Right renal pelvis (tissue), 4 donors: ENCODE data around the gene MEGF11. TPM values are rescaled to one million over a fixed set of nuclear protein-coding genes. Genes with fewer than 3 reads are reported as not detected.

ENCODE experiments used
- DNase-seq, 4 donors: peaks; one replicate each; pipeline ENCODE4 v3.0.0-alpha.2; 2013; ENCODE audit warnings: low read depth in 4 of 4, low spot score in 3 of 4, missing footprints in 1 of 4
- polyA plus RNA-seq, 4 donors: library from polyadenylated mRNA; unstranded; fragments of 120-200 nt; gene quantifications; one replicate each; pipeline ENCODE4 v1.2.1, GENCODE V29; 2013; ENCODE audit not compliant: insufficient read length in 4 of 4

MEGF11 gene
- polyA plus RNA-seq, 4 donors = 2.2 to 3.8 (median 2.6) TPM

DNA sequence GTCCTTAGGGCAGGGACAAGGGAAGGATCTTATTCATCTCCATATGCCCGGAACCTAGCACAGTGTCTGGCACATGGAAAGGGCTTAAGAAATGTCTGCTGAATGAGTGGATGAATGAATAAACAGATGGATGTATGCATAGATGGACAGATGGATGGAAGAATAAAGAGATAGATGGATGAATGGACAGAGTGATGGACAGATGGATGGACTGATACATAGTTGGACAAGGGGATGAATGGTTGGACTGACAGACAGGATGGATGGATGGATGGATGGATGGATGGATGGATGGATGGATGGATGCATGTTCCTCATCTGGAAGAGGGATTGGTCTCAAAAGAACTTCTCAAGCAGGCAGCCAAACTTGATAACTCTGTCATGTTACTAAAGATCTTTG is 177.6 kb downstream of the MEGF11 start:
- DNase-seq = no peak

DNA sequence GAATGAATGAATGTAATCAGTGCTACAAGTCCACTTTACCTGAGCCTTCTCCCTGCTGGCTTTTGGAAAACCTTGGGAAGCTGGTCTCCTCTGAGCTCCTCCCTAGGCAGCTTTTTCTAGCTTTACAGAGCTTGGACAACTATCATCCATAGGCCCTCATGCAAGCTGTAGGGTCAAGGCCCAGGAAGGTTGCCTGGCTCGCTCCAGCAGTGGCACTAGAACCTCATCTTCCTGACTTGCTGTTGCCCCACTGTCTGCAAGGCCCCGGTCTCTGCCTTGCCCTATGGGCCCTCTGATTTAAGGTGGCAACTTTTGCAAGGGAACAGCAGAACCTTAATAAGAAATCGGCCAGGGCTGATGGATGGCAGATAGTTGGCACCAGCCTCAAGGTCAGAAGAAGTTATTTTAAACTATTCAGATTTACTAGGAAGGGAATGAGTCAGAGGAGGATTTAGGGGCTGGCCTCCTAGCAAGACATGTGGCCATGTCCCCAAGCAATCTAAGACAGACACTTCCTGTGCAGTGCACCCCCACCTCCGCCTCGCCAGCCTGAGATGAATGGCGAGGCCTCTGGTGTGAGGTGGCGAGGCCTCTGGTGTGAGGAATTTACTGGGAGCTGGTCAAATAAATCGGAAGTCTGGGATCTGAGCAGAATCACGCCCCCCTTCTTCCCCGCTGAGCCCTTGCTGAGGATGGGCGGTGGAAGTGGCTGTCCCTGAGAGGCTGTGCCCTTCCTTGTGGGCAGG is 180.8 kb downstream of the MEGF11 start:
- no peak for DNase-seq

DNA sequence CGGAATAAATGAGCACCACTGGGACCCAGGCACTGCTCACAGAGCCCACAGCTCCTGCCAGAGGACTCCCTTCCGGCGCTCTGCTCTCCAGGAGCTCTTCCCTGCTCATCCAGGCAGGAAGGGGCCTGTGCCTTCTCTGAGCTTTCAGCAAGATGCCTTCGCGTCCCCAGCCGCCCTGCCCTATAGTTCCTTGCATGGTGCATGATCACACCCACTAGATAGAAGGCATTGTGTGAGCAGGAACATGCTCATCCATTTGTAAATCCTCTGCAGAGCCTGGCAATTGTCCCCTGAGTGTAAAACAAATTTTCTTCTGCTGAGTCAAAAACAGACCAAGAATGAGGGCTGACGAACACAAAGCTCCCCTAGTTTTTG is 181.6 kb downstream of the MEGF11 start:
- no peak for DNase-seq

DNA sequence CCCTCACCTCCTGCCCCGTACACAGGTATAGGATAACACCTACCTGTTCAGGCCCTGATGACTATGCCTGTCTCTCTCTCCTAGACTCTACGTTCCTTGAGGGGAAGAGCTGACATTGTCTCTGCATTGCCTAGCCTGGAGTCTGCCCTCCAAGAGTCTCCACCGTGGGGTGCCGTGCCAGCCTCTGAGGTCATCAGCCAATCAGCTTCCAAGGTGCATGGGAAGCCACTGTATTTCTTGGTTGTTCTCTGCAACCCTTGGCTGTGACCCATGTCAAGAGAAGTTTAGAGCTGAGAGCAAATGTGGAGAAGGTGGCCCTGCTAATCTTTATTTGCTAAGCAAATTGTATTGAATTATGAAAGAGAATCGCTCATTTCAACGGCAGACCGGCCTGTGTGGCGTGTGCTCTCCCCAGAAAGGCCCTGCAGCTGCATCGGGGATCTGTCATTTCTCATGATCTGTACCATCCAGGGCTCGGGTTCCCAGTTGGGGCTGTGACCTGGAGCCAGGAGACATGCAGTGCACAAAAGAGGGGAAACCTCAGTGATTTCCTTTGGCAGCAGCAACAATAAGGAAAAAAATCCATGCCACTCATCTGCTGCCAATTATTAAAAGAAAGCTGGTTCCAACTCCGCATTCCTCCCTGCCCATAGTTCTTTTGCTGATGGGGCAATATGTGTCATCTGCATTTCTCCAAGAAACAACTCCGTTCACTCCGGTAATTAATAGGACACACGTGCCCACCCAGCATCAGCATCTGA is 182.2 kb downstream of the MEGF11 start:
- no peak for DNase-seq

DNA sequence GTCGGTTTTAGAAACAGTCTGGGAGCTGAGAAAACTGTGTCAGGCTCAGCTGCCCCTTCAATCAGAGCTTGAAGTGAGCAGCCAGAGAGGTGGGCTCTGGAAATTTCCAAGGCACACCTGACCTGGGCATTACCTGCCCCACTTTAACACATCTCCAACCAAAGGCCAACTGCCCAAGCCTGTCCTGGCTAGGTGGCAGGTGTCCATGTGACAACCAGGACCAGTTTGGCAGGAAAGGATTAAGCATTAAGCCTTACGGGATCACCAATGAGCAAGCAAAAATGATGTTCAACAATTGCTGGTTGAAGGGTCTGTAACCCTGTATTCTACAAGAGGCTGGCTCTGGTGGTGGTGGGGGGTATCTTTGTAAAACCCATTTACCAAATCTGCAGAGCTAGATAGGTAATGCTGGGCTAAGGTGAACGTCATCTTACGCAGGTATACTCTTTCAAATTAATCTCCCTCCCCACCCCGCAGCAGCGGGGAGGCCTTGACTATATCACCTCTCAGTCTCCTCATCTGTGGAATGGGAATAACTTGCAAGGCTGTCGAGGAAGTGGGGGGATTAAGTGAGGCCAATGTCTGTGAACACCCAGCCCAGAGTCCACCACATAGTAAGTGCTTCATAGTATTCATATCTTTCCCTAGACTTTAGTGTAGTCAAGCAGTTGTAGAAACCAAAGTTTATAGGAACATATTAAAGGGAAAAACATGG is 183.2 kb downstream of the MEGF11 start:
- no peak for DNase-seq

DNA sequence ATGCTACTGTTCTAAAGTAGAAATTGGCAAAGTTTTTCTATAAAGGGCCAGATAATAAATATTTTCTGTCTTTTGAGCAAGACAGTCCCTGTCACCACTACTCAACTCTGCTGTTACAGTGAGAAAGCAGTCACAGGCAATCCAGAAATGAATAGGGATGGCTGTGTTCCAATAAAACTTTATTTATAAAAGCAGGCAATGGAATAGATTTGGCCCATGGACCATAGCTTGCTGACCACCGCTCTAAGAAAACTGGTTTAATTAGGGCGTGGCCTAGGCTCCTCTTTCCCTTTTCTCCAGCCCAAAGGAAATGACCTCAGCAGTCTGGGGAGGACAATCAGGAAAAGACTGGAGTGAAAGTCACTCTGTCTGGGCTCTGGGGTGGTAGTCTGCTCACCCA is 183.8 kb downstream of the MEGF11 start:
- DNase-seq = no peak

DNA sequence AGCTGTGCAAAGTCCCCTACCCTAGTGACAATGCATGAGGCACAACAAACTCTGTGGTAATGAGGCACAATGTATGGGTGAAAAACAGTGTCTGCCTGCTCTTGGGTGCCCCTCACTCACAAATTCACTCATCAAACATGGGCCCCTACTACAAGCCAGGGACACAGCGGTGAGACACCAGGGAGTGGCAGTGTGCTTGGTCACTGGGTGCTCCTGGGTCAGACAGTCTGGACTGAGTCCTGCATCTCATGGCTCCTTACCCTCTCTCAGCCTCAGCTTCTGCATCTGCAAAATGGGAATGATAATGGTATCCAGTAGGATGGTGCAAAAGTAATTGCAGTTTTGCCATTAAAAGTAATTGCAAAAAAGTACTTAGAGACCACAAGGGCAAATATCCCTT is 184.7 kb downstream of the MEGF11 start:
- no peak for DNase-seq

DNA sequence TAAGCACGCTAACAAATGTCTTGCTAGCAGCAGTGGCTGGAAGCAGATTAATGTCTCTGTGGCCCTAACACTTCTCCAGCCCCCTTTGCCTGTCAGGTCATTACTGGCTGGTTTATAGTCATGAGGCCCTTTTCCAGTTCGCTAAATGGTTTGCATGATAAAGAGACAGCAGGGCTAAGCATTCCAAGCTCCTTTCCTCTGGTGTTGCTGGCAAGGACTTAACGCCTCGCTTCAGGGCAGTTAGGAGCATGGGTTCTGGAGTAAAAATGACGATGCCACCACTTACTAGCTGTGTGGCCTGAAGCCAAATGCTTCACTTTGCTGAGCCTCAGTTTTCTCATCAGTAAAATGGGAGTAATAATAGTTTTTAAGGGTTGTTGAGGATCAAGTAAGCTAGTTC is 185.9 kb downstream of the MEGF11 start:
- no peak for DNase-seq

DNA sequence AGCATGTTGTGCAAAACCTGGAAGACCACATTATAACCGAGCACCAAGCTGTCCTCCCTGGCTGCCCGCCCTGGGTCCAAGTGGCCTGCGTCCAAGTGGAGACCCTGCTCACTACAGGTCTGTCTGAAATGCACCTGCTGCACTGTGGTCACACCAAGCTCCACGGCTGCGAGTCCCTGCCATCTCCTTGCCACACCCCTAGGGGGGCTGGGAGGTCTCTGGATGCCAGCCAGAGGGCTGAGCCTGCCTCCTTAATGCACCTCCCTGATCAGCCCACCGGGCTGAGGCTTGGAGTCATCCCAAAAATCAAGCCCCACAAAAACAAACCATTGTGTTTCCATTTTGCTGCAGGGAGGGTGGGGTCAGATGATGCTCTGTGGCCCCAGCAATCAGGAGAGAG is 187.1 kb downstream of the MEGF11 start:
- no peak for DNase-seq

DNA sequence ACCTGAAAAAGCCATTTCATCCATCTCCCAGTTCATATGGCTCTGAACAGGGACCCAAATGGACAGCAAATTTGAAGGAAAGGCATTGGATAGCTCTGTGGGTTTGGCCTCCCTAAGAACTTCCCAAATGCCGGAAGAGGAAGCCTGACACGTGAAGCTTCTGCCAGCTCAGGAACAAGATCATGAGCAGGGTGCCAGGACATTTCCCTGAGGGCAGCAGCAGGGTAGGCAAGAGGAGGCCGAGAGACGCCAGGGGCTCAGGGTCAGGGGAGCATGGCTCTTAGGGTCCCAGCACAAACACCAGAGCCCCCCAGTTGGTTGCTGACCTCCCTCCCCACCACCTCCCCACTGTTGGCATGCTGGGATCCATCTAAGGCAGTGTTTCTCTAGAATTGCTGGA is 187.5 kb downstream of the MEGF11 start:
- no peak for DNase-seq

DNA sequence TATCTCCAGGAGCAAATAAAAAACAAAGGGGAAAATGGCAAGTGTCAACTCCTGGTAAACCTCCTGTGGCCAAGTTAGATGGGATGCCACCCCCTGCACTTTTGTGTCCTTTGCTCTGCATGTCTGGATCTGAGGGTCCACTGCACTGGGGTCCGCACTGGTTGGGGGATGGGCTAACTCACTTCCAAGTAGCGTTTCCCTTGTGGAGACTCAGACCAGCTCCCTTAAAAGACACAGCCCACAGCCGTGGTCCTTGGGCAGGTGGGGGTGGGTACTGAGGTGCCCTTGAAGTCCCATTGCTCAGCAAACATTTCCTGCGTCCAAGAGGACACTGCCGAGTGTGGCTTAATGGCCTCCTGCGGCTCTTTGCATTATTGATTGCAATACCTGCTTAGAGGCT is 188.2 kb downstream of the MEGF11 start:
- no peak for DNase-seq

DNA sequence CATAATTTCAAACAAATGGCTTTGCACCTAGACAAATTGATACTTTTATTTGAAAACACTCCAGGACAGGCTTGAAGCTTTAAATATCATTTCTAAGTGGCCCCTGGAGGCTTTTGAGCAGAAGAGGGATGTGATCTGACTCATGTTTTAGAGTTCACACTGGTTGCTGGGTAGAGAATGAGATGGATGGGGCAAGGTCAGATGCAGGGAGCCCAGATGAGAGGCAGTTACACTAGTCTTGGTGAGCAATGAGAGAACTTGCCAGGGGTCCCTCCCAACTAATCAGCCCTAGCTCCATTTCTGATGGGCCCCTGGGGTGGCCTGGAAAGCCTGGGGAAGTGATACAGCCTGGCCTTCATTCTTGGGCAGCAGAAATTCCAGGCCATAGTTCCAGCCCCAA is 190.4 kb downstream of the MEGF11 start:
- DNase-seq = no peak

DNA sequence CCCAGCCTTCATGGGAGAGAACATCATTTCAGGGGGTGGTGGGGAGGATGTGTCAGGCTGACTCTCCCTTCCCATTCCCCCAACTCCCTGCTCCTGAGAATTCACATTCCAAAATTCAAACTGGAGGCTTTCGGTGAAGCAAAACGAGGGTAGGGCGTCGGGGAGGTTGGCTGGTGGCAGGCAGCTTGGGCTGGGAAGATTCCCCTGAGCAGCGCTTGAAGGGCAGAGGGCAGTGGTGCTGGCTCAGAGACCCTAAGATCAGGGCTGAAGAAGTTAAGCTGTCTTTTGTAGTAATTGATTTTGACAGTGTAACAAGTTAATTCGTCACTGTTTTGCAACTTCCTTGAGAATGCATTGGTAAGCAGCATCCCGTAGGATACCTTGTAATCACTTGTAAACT is 196.5 kb downstream of the MEGF11 start:
- no peak for DNase-seq

DNA sequence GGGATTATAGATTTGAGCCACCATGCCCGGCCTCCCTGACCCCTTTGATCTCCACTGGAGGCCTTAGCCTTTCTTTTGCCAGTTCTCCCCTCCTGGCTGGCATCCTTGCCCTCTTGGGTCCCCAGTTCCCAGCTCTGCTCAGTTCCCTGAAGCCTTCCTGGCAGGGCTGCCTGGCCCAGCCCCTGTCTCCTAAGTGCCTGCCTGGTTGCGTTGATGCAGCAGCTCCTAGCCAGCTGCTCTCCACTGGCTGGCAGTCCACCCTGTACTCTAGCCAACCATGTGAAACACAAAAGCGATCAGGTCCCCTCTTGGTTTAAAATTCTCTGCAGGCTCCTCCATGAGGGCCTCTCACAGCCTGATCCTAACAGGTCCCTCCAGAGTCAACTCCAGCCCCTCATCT is 199.6 kb downstream of the MEGF11 start:
- DNase-seq = no peak

DNA sequence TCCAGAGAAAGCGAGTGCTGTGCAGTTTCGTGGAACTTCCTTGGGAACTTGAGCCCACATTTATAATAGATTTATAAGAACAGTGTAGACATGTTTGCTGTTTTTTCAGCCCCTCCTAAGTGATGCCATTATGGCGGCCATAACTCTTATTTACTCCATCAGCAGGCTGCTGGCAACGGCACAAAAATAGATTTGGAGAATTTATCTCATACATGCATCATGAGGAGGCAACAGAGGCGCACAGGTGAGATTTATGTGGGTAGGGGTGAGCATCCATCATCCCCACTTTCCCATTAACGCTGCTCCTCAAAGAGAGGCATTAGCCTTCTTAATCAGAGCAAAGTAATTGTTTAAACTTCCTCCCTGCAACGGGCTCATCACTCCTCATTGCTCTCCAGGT is 201.7 kb downstream of the MEGF11 start:
- no peak for DNase-seq

DNA sequence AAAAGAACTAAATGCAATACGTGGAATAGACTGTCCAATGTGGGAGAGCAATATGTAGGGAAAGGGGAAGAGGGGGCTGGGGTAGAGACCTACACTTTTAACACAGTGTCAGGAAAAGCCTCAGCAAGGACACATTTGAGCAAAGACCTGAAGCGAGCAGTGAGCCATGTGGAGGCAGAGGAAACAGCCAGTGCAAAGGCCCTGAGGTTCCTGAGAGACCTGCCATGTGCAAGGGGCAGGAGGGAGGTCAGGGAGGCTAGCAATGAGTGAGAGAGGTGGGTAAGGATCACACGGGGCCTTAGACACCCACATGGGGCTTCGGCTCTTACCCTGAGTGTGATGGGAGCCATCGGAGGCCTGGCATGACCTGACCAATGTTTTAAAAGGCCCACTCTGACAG is 203.3 kb downstream of the MEGF11 start:
- DNase-seq = no peak

DNA sequence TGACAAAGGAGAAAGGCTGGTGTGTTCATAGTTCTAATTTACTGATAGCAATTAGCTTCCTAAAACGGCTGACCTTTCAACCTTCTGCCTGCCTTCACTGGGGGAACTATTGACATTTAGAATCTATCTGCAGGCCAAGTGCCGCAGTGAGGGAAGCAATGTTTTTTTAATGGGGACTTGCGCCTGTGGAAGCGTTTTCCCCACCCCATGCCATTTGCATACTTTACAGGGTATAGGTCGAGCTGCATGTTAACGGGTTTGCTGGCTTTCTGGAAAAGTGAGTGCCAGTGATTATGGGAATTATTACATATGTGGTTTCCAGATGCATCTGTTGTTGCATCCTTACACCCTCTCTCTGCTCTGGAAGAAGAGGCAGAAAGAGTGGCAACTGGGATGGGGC is 204.2 kb downstream of the MEGF11 start:
- no peak for DNase-seq

DNA sequence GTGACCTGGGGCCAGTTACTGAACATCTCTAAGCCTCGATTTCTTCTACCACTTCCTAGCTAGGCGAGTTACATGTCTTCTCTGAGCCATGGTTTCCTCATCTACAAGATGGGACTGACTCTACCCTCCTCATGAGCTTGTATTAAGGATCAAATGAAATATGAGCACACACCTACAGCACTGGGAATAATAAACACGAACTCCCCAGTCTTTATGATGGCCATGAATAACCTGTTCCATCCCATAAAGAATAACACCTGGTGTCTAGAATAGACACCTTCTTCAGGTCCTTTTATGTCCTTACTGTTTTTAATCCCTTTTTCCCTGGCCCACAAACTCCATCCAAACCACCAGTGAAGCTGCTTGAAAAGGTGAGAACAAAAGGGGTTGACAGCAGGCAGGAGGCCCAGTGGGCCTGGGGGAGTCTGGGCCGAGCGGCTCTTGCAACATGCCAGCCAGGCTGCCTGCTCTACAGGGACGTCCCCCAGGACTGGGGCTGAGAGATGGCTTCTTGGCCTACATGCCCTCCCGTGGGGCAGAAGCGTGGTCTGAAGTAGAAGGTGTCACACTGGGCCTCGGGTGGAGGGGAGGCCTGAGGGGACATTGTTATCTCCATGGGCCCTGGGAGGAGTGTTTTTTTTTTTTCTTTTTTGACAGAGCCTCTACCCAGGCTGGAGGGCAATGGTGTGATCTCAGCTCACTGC is 206.1 kb downstream of the MEGF11 start:
- no peak for DNase-seq

DNA sequence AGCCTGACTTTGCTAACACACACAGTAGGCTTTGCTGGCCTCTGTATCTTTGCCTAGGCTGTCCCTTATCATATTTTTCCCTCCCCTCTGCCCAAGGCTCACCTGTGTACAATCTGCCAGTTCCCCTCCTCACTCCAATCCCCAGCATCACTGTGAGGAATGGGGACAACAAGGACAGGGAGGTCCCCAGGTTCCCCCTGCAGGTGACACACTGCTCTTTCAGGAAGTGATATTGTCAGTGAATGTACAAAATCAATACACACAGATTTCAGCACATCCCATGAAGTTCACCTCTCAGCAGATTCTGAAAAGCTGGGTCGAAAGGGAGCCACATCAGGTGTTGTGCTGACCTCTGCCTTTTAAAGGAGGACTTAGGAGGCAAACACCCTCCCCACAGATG is 206.8 kb downstream of the MEGF11 start:
- no peak for DNase-seq

DNA sequence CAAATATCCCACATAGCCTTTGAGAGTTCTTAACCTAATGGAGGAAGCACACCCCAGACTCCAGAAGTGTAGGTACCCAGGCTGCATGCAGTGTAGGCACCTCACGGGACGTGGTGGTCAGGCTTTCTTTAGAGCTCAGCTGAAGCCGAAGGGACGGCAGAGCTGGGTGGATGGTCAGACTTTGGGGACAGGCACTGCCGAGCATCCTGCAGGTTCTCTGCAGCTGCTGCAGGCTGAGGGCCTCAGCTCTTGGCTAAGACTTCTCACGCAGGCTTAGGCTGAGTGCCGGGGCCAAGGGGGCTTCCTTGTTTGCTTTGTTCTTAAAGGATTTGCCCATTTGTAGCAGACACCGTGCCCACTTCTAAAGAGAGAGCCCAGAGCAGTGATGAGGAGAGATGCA is 207.2 kb downstream of the MEGF11 start:
- no peak for DNase-seq

DNA sequence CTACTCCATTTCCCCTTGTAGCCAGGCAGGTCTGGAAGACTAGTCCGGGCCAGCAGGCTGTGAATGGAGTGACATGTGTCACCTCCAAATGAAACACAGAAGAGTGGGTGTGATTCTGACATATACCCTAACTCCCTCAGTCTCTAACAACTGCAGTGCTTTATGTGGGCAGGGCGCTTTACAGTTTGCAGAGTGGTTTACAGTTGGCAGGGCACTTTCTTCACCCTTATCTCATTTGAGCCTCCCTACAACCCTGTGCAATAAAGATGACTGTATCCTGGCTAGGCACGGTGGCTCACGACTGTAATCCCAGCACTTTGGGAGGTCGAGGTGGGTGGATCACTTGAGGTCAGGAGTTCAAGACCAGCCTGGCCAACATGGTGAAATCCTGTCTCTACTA is 208.0 kb downstream of the MEGF11 start:
- DNase-seq = no peak
